ENCODE data around the gene TPRA1. TPM values are rescaled to one million over a fixed set of nuclear protein-coding genes. Genes with fewer than 3 reads are reported as not detected.

TPRA1 gene
- polyA plus RNA-seq, 2 donors: 20.2 to 22.1 TPM

GRCh38 chr3:127572186-127572585, 18.3 kb downstream of the TPRA1 start:
- Histone ChIP-seq H3K27me3 (ENCODE audit: control insufficient read depth in 1 of 2, insufficient read depth in 2 of 2, low read length in 2 of 2) (no peaks in the 10 kb centered on the region), H3K4me1 (ENCODE audit: control insufficient read depth in 2 of 2, insufficient read depth in 2 of 2, low read length in 1 of 2) (peaks cover 0 to 4% of the 10 kb centered on the region in 2 donors), H3K36me3 (ENCODE audit: control insufficient read depth in 2 of 2, insufficient read depth in 2 of 2, low read length in 1 of 2) (peaks cover 0 to 35% of the 10 kb centered on the region in 2 donors), H3K4me3 (ENCODE audit: low read depth in 1 of 2, low read length in 2 of 2) (no peak overlapping the region), H3K9me3 (ENCODE audit: control insufficient read depth in 2 of 2, insufficient read depth in 1 of 2, low read depth in 1 of 2, low read length in 1 of 2) (no peaks in the 10 kb centered on the region), H3K27ac (ENCODE audit: low read depth in 2 of 2, low read length in 1 of 2) (no peak overlapping the region)
- 61 to 74% methylated on average over 6 of the region's 6 CpGs for whole genome bisulfite sequencing, 2 donors

- H3K27me3 ChIP-seq (ENCODE audit: control insufficient read depth in 1 of 2, insufficient read depth in 2 of 2, low read length in 2 of 2): no peaks in the 10 kb centered on the region
- no peak overlapping the region for H3K27ac ChIP-seq (ENCODE audit: low read depth in 2 of 2, low read length in 1 of 2)
- H3K4me1 ChIP-seq (ENCODE audit: control insufficient read depth in 2 of 2, insufficient read depth in 2 of 2, low read length in 1 of 2): peaks cover 2 to 4% of the 10 kb centered on the region in 2 donors
- peaks cover 0 to 26% of the 10 kb centered on the region in 2 donors for H3K36me3 ChIP-seq (ENCODE audit: control insufficient read depth in 2 of 2, insufficient read depth in 2 of 2, low read length in 1 of 2)
- 94 to 96% methylated on average over 7 of the region's 7 CpGs for WGBS, 2 donors
- H3K4me3 ChIP-seq (ENCODE audit: low read depth in 1 of 2, low read length in 2 of 2): no peak overlapping the region
- no peaks in the 10 kb centered on the region for H3K9me3 ChIP-seq (ENCODE audit: control insufficient read depth in 2 of 2, insufficient read depth in 1 of 2, low read depth in 1 of 2, low read length in 1 of 2)
These were observed 20.0 kb downstream of the TPRA1 start for GRCh38 chr3:127570520-127570919.

GRCh38 chr3:127569160-127569559, 21.4 kb downstream of the TPRA1 start:
- Histone ChIP-seq H3K9me3 (ENCODE audit: control insufficient read depth in 2 of 2, insufficient read depth in 1 of 2, low read depth in 1 of 2, low read length in 1 of 2) (no peaks in the 10 kb centered on the region), H3K27me3 (ENCODE audit: control insufficient read depth in 1 of 2, insufficient read depth in 2 of 2, low read length in 2 of 2) (no peaks in the 10 kb centered on the region), H3K4me3 (ENCODE audit: low read depth in 1 of 2, low read length in 2 of 2) (no peak overlapping the region), H3K36me3 (ENCODE audit: control insufficient read depth in 2 of 2, insufficient read depth in 2 of 2, low read length in 1 of 2) (peaks cover 0 to 21% of the 10 kb centered on the region in 2 donors), H3K4me1 (ENCODE audit: control insufficient read depth in 2 of 2, insufficient read depth in 2 of 2, low read length in 1 of 2) (peaks cover 2 to 3% of the 10 kb centered on the region in 2 donors), H3K27ac (ENCODE audit: low read depth in 2 of 2, low read length in 1 of 2) (no peak overlapping the region)
- WGBS, 2 donors: 84 to 89% methylated on average over 1 of the region's 1 CpG

GRCh38 chr3:127568586-127568985, 21.9 kb downstream of the TPRA1 start:
- peaks cover 0 to 15% of the 10 kb centered on the region in 2 donors for H3K36me3 ChIP-seq (ENCODE audit: control insufficient read depth in 2 of 2, insufficient read depth in 2 of 2, low read length in 1 of 2)
- 82 to 83% methylated on average over 8 to 9 of the region's 9 CpGs for whole genome bisulfite sequencing, 2 donors
- peaks cover 2 to 3% of the 10 kb centered on the region in 2 donors for H3K4me1 ChIP-seq (ENCODE audit: control insufficient read depth in 2 of 2, insufficient read depth in 2 of 2, low read length in 1 of 2)
- no peak overlapping the region for H3K4me3 ChIP-seq (ENCODE audit: low read depth in 1 of 2, low read length in 2 of 2)
- no peaks in the 10 kb centered on the region for H3K9me3 ChIP-seq (ENCODE audit: control insufficient read depth in 2 of 2, insufficient read depth in 1 of 2, low read depth in 1 of 2, low read length in 1 of 2)
- no peak overlapping the region for H3K27ac ChIP-seq (ENCODE audit: low read depth in 2 of 2, low read length in 1 of 2)
- no peaks in the 10 kb centered on the region for H3K27me3 ChIP-seq (ENCODE audit: control insufficient read depth in 1 of 2, insufficient read depth in 2 of 2, low read length in 2 of 2)

- Histone ChIP-seq H3K9me3 (ENCODE audit: control insufficient read depth in 2 of 2, insufficient read depth in 1 of 2, low read depth in 1 of 2, low read length in 1 of 2) (no peaks in the 10 kb centered on the region), H3K27ac (ENCODE audit: low read depth in 2 of 2, low read length in 1 of 2) (peak overlapping the region in 1 of 2 donors; percentile 11), H3K4me1 (ENCODE audit: control insufficient read depth in 2 of 2, insufficient read depth in 2 of 2, low read length in 1 of 2) (peaks cover 2 to 3% of the 10 kb centered on the region in 2 donors), H3K27me3 (ENCODE audit: control insufficient read depth in 1 of 2, insufficient read depth in 2 of 2, low read length in 2 of 2) (no peaks in the 10 kb centered on the region), H3K4me3 (ENCODE audit: low read depth in 1 of 2, low read length in 2 of 2) (no peak overlapping the region), H3K36me3 (ENCODE audit: control insufficient read depth in 2 of 2, insufficient read depth in 2 of 2, low read length in 1 of 2) (peaks cover 0 to 3% of the 10 kb centered on the region in 2 donors)
- WGBS, 2 donors: 43 to 54% methylated on average over 9 of the region's 9 CpGs
These were observed 23.7 kb downstream of the TPRA1 start for GRCh38 chr3:127566833-127567232.

GRCh38 chr3:127565711-127566110, 24.8 kb downstream of the TPRA1 start:
- Histone ChIP-seq H3K36me3 (ENCODE audit: control insufficient read depth in 2 of 2, insufficient read depth in 2 of 2, low read length in 1 of 2) (peaks cover 0 to 3% of the 10 kb centered on the region in 2 donors), H3K9me3 (ENCODE audit: control insufficient read depth in 2 of 2, insufficient read depth in 1 of 2, low read depth in 1 of 2, low read length in 1 of 2) (no peaks in the 10 kb centered on the region), H3K4me3 (ENCODE audit: low read depth in 1 of 2, low read length in 2 of 2) (no peak overlapping the region), H3K27ac (ENCODE audit: low read depth in 2 of 2, low read length in 1 of 2) (no peak overlapping the region), H3K27me3 (ENCODE audit: control insufficient read depth in 1 of 2, insufficient read depth in 2 of 2, low read length in 2 of 2) (no peaks in the 10 kb centered on the region), H3K4me1 (ENCODE audit: control insufficient read depth in 2 of 2, insufficient read depth in 2 of 2, low read length in 1 of 2) (peaks cover 2 to 3% of the 10 kb centered on the region in 2 donors)
- WGBS, 2 donors: 51 to 54% methylated on average over 7 of the region's 7 CpGs

GRCh38 chr3:127560051-127560787, 30.3 kb downstream of the TPRA1 start:
- WGBS, 2 donors: 71% methylated on average over 3 of the region's 3 CpGs
- Histone ChIP-seq H3K36me3 (ENCODE audit: control insufficient read depth in 2 of 2, insufficient read depth in 2 of 2, low read length in 1 of 2) (no peaks in the 10 kb centered on the region), H3K4me3 (ENCODE audit: low read depth in 1 of 2, low read length in 2 of 2) (no peak overlapping the region)

GRCh38 chr3:127556565-127556964, 34.0 kb downstream of the TPRA1 start:
- Histone ChIP-seq H3K4me3 (ENCODE audit: low read depth in 1 of 2, low read length in 2 of 2) (no peak overlapping the region), H3K4me1 (ENCODE audit: control insufficient read depth in 2 of 2, insufficient read depth in 2 of 2, low read length in 1 of 2) (no peaks in the 10 kb centered on the region), H3K36me3 (ENCODE audit: control insufficient read depth in 2 of 2, insufficient read depth in 2 of 2, low read length in 1 of 2) (no peaks in the 10 kb centered on the region), H3K9me3 (ENCODE audit: control insufficient read depth in 2 of 2, insufficient read depth in 1 of 2, low read depth in 1 of 2, low read length in 1 of 2) (no peaks in the 10 kb centered on the region), H3K27ac (ENCODE audit: low read depth in 2 of 2, low read length in 1 of 2) (no peak overlapping the region), H3K27me3 (ENCODE audit: control insufficient read depth in 1 of 2, insufficient read depth in 2 of 2, low read length in 2 of 2) (no peaks in the 10 kb centered on the region)
- 69 to 70% methylated on average over 6 of the region's 6 CpGs for WGBS, 2 donors

More at GRCh38 chr3:127560051-127560787, 30.3 kb downstream of the TPRA1 start:
- Histone ChIP-seq H3K9me3 (ENCODE audit: control insufficient read depth in 2 of 2, insufficient read depth in 1 of 2, low read depth in 1 of 2, low read length in 1 of 2) (no peaks in the 10 kb centered on the region), H3K27ac (ENCODE audit: low read depth in 2 of 2, low read length in 1 of 2) (no peak overlapping the region), H3K27me3 (ENCODE audit: control insufficient read depth in 1 of 2, insufficient read depth in 2 of 2, low read length in 2 of 2) (no peaks in the 10 kb centered on the region), H3K4me1 (ENCODE audit: control insufficient read depth in 2 of 2, insufficient read depth in 2 of 2, low read length in 1 of 2) (peaks cover 0 to 3% of the 10 kb centered on the region in 2 donors)

GRCh38 chr3:127555108-127555507, 35.4 kb downstream of the TPRA1 start:
- no peaks in the 10 kb centered on the region for H3K27me3 ChIP-seq (ENCODE audit: control insufficient read depth in 1 of 2, insufficient read depth in 2 of 2, low read length in 2 of 2)
- no peaks in the 10 kb centered on the region for H3K36me3 ChIP-seq (ENCODE audit: control insufficient read depth in 2 of 2, insufficient read depth in 2 of 2, low read length in 1 of 2)
- H3K4me3 ChIP-seq (ENCODE audit: low read depth in 1 of 2, low read length in 2 of 2): no peak overlapping the region
- 66 to 71% methylated on average over 4 of the region's 4 CpGs for WGBS, 2 donors
- H3K27ac ChIP-seq (ENCODE audit: low read depth in 2 of 2, low read length in 1 of 2): no peak overlapping the region
- H3K4me1 ChIP-seq (ENCODE audit: control insufficient read depth in 2 of 2, insufficient read depth in 2 of 2, low read length in 1 of 2): no peaks in the 10 kb centered on the region
- no peaks in the 10 kb centered on the region for H3K9me3 ChIP-seq (ENCODE audit: control insufficient read depth in 2 of 2, insufficient read depth in 1 of 2, low read depth in 1 of 2, low read length in 1 of 2)

GRCh38 chr3:127552038-127552437, 38.5 kb downstream of the TPRA1 start:
- peaks cover 4 to 7% of the 10 kb centered on the region in 2 donors for H3K4me1 ChIP-seq (ENCODE audit: control insufficient read depth in 2 of 2, insufficient read depth in 2 of 2, low read length in 1 of 2)
- H3K9me3 ChIP-seq (ENCODE audit: control insufficient read depth in 2 of 2, insufficient read depth in 1 of 2, low read depth in 1 of 2, low read length in 1 of 2): no peaks in the 10 kb centered on the region
- H3K4me3 ChIP-seq (ENCODE audit: low read depth in 1 of 2, low read length in 2 of 2): no peak overlapping the region
- no peaks in the 10 kb centered on the region for H3K27me3 ChIP-seq (ENCODE audit: control insufficient read depth in 1 of 2, insufficient read depth in 2 of 2, low read length in 2 of 2)
- no peak overlapping the region for H3K27ac ChIP-seq (ENCODE audit: low read depth in 2 of 2, low read length in 1 of 2)
- no peaks in the 10 kb centered on the region for H3K36me3 ChIP-seq (ENCODE audit: control insufficient read depth in 2 of 2, insufficient read depth in 2 of 2, low read length in 1 of 2)
- WGBS, 2 donors: 23 to 46% methylated on average over 1 of the region's 1 CpG
